Glomerular visceral epithelial cell (primary cell): ENCODE results near the gene CASTOR1.
"Not testable (repeated sequence)": the region's sequence is repeated elsewhere in the genome, so short reads cannot be mapped to it uniquely, and the experiment has no call there.

Source experiments
- DNase-seq: peaks from one replicate; pipeline ENCODE4 v3.0.0-alpha.2; 2016; ENCODE audit errors: extremely low spot score

CASTOR1 gene

DNA sequence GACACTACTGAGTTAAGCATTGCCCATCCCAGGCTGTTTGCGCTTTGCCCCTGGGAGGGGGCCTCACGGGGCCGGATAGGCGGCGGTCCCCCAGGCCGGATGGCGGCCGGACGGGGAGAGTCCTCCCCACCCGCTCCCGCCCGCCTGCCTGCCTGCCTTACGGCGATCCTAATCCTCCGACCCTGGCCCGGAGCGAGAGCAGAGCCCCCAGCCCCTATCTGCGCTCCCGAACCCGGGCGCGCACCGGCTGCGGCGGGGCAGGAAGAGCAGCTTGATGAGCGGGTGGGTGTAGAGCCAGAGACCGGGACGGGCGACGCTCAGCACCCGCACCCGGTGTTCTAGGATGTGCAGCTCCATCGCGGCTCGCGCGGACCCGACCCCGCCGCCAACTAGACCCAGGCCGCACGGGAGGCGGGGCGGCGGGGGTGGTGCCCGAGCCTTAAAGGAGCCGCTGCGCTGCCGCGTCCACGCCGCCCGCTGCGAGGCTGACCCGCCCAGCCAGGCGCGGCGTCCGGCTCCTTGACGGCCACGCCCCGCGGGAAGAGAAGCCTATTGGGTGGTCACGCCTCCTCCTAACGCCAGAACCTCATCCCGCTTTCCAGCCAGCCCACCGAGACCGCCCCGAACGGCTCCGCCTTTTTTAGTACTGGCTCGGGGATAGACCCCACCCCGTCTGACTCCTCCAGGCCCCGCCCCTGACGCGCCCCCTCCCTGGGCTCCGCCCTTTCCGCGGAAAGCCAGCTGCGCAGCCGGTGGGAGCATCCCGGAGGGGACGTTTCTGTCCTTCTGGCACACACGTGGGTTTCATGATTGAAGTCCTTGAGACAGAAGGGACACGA, at the start of gene CASTOR1:
CASTOR1 (minus strand) TSS at position 365 of the 839 bp plus-strand sequence; CDS start at position 357, 8 bp downstream.
- peak; percentile 97 for DNase-seq

DNA sequence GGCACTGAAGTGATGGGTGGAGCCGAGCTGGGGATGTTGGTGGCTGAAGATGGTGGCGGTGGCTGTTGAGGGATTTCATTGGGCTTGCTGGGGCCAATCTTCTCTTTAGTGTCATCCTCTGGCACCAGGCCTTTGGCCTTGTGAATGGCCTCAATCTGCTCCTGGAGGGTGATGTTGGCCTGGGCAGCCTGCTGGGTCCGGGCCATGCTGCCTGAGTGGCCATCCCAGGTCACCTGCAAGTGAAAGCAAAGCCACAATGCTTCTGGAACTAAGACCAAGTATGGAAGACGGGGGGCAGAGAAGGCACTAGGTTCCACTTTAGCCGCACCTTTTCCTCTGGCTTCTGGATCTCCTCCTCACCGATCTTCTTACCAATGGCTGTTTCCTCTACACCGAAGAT, 49.5 kb upstream of the CASTOR1 start:
- DNase-seq: no peak

DNA sequence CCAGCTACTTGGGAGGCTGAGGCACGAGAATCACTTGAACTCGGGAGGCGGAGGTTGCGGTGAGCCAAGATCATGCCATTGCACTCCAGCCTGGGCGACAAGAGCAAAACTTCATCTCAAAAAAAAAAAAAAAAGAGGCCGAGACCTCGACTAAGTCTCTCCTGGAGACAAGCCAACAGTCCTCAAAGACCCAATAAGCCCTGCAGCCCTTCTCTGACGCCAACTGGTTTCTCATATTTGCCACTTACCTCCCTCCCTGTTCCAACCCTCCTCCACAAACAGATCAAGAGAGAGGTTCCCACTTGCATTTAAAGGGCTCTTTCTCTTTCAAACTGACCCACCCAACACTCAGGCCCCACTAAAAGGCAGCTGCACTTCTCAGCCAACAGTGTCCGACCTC, 49.0 kb upstream of the CASTOR1 start:
- DNase-seq: not testable (repeated sequence)

DNA sequence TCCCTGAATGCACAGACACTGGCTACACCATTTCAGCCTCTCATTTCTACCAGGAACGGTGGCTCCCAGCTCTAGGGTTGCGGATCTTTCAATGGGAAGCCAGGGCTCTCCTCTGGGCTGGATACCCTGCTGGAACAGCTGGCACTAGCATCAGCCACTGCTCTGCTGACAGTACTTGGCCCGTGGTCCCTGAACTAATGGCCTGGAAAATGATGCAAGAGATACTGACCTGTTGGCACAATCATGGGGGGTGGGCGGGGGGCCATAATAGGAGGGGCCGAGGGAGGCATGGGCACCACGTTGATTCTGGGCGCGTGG, 48.1 kb upstream of the CASTOR1 start:
- no peak for DNase-seq

DNA sequence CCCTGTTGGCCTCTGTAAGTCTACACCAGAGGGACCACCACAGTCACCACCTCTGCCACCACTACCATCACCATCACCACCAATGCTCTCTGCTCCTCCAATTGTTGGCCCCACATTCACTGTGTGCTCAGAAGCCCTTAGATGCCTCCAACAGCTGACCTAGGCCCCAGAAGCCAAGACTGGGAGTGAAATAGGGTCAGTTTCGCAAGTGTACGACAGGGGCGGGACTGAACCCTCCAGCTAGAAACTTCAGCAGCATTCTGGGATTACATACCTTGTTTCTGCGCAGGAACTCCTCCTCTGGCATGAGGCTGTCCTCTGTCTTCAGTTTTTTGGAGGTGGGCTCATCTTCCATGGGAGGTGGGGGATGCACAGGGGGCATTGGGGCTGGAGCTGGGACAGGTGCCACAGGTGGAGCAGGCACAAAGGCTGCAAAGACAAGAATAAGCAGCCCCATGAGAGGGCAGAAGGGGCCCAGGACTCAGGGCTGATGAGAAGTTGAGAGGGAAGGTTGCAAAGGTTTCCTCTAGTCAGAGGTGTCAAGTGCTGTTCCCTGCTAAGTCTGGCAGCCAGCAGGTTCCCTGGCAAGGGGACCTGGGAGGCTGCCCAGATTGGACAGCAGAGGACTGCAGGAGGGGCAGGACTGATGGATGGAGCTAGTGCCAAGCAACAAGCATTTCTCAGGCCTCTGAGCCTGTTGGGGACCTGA, 47.6 kb upstream of the CASTOR1 start:
- no peak for DNase-seq

DNA sequence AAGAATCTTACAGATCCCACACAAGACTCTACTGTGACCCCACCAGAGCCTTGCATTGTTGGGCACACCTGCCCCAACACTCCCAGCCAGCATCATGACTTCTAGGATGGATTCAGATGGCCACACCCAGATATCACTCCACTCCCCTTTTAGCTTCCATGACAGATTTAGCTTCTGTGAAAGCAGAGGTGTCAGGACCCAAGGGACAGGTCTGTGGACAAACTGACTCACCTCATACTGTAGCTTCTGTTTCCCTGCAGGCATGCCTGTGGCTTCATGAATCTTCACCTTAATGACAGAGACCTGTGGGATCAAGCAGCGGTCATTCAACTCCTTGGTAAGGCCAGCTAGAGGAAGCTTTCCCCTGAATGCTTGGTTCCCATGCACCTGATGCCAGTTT, 45.9 kb upstream of the CASTOR1 start:
- DNase-seq: no peak

DNA sequence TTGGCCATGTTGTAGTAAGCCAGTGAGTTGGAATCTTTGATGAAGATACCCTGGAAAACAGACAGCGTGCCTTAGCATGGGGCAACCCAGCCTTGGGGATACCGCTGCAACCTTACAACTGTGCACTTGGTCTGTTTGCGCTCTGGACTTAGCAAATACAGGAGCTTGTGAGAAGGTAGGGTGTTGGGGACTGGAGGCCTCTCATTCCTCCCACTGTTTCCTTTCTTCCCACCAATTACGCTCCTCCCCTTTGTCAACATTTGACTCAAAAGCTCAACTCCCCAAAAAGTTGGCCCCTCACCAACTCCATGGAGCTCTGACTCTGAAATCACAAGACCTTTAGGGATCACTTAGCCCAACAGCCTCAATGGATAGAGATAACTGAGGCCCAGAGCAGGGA, 45.3 kb upstream of the CASTOR1 start:
- DNase-seq: no peak

DNA sequence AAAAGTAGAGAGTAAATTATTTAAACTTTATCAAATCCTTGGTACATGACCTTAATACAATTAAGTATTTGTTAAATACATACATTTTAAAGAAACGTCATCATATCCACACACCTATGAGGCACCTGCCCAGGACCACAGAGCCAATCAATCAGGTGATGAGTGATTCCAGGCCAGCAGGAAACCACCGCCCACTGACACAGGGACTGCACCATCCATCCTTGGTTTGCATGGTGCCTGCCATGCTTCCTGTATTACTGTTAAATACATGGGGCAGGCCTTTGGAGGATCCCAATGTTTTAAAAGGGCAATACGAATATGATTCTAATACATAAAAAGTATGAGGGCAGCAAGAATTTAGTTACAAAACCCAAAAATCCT, 44.4 kb upstream of the CASTOR1 start:
- DNase-seq: no peak

DNA sequence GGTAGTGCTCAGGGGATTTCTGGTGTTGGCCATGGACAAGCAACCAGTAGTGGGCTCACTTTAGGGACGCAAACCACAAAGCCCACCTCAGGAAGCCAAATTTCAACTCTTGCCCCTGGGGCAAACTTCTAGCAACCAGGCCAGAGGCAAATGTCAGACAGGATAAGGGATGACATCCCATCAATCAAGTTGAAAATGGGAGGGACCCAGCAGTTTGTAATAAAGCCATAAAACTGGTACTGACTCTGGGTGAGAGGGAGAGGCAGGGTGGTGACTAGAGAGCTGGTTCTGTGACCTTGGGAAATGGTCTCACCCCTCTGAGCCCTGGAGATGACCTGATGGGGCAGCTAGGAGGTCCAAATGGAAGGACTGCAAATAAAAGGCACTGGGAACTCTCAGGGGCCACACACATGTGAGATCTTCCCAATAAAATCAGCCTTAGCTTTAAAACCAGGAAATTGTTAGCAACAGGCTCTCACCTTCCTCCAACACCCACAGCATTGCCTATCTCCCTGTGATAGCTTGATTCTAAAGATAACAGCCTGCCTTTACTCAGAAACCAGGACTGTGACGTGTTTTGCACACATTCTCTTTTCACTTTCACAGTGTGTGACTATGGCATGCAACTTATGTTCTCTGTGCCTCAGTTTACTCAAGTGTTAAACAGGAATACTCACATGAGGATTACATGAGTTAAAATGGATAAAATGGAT, 43.8 kb upstream of the CASTOR1 start:
- no peak for DNase-seq

DNA sequence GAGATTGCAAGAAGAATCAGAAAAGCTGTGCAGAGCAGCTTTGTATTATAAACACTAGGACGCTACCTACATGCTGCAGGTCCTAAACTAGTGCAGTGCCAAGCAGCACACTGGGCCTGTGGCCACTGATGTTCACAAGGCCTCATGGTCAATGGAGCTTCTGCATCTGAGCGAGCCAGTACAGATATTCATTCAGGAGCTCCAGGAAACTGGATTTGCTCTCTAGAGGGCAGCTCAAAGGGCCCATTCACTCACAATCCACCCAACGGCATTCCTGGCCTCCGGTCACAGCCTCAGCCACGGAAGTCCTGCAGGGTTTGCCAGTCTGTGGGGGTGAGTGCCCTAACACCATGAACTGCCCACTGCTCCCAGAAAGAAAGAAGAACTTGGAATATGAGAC, 43.2 kb upstream of the CASTOR1 start:
- no peak for DNase-seq

DNA sequence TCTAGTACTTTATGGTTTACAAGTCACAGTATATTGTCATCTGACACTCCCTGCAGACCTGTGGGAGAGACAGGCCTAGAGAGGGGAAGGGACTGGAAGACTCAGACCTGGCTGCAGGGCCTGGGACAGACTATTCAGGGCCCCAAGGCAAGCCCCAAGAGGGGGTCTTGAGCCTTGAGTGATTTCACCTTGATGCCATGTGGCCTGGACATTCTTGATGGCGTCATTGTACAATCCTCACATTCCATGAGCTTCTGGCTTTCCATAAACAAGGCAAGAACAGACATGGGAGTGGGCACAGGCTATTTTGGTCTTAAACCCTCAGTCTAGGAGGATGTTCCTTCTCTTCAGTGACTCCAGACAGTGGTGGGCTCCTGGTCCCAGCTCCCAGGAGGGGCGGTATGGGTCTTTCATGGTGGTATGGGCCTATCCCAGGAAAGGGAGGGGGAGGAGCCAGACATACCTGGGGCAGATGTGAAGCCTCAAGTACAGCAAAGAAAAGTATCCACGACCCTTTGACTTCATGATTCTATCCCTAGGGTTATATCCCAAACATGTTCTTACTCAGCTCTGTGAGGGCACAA, 39.3 kb upstream of the CASTOR1 start:
- DNase-seq: no peak

DNA sequence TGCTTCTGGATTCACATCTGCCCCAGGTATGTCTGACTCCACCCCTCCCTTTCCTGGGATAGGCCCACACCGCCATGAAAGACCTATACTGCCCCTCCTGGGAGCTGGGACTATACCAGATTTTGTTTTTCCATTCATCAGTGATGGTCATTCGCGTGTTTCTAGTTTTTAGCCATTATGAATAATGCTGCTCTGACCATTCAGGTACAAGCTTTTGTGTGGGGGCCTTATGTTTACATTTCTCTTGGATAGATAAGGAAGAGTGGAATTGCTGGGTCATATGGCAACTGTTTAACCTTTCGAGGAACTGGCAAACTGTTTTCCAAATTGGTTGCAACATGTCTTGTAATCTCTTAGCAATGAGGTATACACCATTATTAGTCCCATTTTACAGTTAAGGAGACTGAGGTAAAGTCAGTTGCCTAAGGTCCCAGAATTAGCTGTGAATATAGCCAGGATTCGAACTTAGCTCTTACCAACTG, 38.6 kb upstream of the CASTOR1 start:
- DNase-seq: no peak

DNA sequence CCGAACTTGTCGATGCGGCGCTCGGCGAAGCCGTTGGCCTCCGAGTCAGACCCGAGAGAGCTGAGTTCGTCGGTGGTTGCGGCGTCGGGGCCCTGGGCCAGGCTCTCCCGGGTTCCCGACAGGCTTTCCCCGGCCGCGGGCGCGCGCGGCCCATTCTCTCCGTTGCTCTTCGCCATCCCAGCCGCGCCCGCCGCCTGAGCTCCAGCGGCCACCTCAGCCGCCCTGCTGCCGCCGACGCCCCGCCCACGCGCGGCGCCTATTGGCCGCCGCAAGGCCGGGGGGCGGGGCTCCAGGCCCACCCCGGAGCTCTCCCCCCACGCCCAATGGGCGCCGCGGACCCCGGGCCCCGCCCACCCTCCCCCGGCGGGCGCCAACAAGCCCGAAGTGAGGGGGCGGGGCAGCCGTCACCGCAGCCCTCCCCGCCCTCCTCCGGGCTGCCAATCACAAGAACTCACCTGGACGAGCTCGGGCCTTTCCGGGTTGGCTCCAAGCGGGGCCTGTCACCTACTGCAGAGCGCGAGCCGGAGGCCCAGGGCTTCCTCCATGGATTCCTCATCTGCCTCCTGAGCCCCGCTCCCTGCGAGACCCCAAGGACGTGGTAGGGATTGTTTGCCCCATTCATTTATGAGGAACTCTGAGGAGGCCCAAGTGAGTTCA, 37.5 kb upstream of the CASTOR1 start, which contains the start of gene TBC1D10A:
TBC1D10A (minus strand) TSS at position 236 of the 657 bp plus-strand sequence; CDS start at position 176, 60 bp downstream.
- DNase-seq: peak; percentile 94

DNA sequence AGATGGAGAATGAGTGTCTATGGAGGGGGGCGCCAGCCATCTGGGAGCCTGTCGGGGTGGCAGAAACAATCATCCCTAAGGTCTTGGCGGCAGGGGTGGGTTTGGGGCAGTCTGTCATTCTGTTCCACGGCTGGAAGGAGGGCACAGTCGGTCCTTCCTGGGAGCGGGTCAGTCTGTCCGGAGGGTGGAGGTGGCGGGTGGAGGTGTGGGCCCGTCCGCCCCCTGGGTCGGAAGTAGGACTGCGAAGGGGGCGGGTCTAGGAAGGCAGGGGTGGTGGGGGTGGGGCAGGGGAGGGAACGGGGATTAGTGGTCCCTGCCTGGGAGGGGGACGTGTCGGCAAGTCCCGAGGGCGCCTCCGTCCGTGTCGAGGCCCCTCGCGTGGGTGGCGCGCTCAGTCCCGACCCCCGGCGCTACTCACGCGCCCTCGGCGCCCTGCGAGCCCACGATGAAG, 37.0 kb upstream of the CASTOR1 start:
- peak; percentile 51 for DNase-seq

DNA sequence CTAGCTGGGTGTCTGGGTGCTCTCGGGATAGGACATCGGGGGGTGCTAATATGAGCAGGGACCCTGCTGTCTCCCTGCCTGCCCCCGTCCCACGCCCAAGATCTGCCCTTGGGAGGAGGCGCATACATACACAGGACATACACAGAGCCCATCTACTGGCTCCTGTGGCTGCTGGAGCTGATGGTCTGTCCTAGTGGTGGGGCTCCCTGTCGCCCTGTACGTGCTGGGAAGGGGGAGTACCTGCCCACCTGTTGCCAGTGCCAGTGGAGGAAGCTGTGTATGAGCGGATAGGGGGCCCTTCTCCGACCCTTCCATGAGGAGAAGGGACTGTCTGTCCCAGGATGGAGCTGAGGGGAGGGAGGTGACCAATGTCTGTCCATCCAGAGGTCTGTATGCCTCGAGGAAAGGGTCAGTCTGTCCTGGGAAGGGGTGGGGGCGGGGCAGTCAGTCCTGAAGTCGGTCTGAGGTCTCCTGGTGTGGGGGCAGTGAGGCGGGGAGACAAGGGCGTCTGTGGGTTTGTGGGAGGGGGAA, 36.5 kb upstream of the CASTOR1 start:
- DNase-seq: no peak

DNA sequence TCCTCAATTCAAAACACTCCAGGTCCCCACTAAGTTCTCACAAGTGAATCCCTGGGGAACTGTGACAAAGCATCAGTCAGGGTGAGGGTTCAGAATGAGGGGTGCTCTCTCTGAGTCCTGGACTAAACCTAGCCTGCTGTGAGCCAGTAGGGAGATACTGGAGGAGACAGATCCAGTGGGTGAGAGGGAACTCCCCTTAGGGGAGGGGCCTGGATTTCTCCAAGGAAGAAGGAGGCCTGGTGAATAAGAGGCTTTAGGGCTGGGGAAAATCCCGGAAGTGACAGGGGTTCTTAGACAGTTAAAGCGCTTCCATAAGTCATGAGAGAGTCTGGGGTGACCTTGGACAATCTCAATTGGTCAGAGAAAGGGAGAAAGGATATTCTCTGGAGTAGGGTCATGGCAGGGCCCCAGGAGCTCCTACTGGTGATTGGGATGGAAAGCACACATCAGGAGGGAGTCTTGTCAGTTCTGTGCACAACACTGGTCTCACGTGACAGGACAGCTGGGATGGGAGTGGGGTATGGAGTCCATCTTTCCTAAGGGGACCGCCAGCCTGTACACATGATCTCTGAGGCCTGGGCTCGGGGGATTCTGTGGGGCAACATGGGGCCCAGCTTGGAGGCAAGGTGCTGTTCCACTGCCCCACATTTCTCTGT, 35.9 kb upstream of the CASTOR1 start:
- peak; percentile 83 for DNase-seq

DNA sequence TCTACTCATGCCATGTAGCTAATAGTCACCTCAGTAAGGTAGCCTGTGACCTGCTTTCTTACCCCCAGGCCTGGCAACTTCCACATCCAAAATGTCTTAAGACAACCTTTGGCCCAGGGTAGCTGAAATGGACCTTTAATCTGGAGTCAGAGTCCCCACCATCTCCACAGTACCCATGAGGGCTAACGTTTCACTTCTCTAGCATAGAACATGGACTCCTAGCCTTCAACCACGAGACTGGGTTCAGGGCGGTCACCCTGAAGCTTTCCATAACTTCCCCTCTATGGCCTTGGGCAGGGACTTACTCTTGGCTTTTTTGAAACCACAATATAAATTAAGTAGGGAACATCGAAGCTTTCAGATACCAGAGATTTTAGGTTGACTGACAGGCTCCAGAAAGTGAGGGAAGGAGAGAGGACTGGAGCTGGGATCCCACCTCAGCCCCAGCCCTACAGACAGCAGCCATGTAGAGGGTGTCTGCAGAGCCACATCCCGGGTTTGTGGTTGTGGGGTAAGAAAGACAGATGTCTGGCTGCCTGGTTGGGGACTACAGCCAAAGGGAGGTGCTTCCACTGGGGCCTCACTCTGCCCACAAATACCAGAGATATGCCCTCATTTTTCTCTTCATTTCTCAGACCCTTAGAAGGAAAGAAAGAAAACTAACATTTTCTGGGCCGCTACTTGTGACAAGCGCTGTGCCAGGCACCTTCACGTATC, 34.9 kb upstream of the CASTOR1 start:
- DNase-seq: peak; percentile 69

DNA sequence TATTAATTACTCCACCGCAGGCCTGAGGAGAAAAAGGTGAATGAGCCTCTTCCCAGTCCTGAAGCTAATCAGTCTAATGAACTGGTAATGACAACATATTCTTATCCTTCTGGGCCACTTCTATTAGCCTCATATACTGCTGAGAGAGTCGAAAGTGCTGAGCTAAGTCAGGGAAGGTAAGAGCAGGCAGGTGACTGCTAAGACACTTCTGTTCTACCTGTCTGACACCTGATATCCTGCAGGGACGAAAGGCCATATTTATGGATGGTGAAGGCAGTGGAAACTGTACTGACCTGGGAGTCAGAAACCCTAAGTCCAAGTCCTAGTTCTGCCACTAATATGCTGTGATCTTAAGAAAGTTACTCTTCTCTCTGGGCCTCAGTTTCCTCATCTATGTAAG, 33.9 kb upstream of the CASTOR1 start:
- no peak for DNase-seq

DNA sequence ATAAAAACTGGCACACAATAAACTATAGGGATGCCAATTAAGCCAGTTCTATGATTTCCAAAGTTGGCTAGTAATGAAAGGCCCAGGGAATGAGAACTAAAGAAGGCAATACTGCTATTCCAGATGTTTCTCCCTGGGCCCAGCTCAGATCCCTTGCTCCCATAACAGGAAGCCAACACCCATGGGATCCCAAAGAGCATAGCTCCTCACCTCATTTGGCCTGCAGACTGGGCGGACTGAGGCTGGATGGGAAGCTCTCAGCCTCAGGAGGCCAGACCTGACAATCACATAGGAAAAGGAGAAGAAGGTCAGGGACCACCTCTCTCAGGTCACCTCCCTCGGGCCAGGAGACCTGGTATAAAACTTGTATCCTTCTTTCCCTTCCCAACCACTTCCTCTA, 32.2 kb upstream of the CASTOR1 start:
- DNase-seq: no peak

DNA sequence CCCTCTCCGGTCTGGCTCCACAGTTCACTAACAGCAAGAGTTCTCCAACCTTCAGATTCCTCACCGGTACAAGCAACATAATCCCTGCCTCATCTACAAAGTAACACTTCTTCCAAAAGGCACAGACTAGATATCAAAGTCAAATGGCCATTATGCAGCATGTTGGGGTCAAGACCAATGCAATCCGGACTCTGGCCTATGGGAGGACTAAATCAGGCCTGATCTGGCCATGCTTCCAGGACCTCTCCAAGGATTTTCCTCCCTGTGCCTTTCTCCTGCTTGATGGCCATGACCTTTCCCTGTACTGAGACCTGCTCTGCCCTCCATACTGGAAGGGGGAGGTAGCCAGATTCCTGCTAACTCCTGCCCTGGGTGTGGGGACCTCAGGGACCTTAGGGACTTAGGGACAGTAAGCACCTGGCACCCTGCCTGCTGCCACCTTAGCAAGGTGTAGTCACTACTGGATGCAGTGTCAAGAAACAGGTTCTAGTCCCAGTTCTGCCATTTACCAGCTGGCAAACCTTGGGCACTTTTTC, 30.8 kb upstream of the CASTOR1 start:
- DNase-seq: no peak
